CD4-positive, alpha-beta T cell treated with Interleukin-17A for 1 hour (primary cell): ENCODE data around the gene AGGF1.
"Not testable (repeated sequence)": the region's sequence is repeated elsewhere in the genome, so short reads cannot be mapped to it uniquely, and the experiment has no call there.

Experiments
- DNase-seq: peaks from one replicate; pipeline ENCODE4 v3.0.0-alpha.2; 2020

The AGGF1 gene

GRCh38 chr5:77087484-77088261 is 57.5 kb downstream of the AGGF1 start:
- no peak for DNase-seq

- DNase-seq = no peak
Measured at GRCh38 chr5:77095189-77095588, 65.0 kb downstream of the AGGF1 start.

GRCh38 chr5:77101298-77101697 is 71.1 kb downstream of the AGGF1 start:
- DNase-seq = no peak

- no peak for DNase-seq
Measured at GRCh38 chr5:77102549-77102948, 72.3 kb downstream of the AGGF1 start.

- no peak for DNase-seq
Measured at GRCh38 chr5:77103457-77103856, 73.3 kb downstream of the AGGF1 start.

- no peak for DNase-seq
Measured at GRCh38 chr5:77104813-77105212, 74.6 kb downstream of the AGGF1 start.

GRCh38 chr5:77107035-77107434 is 76.8 kb downstream of the AGGF1 start:
- not testable (repeated sequence) for DNase-seq
